Measurements from ENCODE around the gene ELOVL5.

The ELOVL5 gene

DNA sequence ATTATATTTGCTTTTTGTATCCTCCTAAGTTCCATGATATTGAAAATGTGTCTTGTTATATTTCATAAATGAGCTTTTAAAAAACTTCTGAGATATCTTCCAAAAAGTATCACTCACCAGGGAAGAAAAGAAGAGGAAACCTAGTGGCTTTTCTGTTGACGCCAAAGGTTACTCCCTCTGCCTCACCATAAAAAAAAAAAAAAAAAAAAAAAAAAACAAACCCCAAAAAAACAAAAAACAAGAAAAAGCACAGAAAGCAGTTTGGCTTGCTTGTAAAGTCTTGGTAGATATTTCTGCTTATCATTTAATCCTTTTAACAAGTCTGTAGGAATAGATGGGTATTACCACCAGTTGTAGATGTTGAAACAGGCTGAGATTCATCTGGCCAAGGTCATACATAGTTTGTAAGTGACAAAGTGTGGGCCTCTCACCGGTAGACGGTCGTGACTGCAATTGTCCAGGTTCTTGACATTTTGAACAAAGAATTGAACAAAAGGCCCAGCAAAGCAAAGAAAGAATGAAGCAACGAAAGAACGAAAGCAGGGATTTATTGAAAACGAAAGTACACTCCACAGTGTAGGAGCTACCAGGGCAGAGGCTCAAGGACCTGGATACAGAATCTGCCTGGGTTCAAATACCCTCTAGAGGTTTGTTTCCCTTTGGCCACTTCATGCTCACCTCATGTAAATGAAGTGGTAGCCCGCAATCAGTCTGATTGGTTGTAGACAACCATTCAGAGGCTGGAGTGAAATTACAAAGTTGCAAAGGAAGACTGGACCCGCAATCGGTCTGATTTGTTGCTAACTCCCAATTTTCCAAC lies 11.6 kb upstream of the ELOVL5 start:
- ChIA-PET POLR2A (interaction anchor here (1.4 to 2.6 kb wide), 4 partner anchors 12 to 34 kb away, joined by 4 to 23 read pairs (median 6); partner anchors contain the start of gene ELOVL5), CTCF (interaction anchor here (0.7 to 1.5 kb wide), 3 partner anchors 9 to 410 kb away, joined by 3 read pairs; no protein-coding TSS in a partner anchor)
- no peak for DNase-seq (ENCODE audit: extremely low spot score)
- TF ChIP-seq NFRKB (IDR thresholded peaks at IDR 0.05) (no peak), FOXK2 (IDR thresholded peaks at IDR 0.05) (no peak), SUZ12 (IDR thresholded peaks at IDR 0.05) (no peak), ELF4 (IDR thresholded peaks at IDR 0.05) (no peak), LEF1 (IDR thresholded peaks at IDR 0.05; ENCODE audit: borderline replicate concordance) (no peak), TARDBP (IDR thresholded peaks at IDR 0.05) (no peak), FOXM1 (IDR thresholded peaks at IDR 0.05; ENCODE audit: borderline replicate concordance) (no peak), HDGF (IDR thresholded peaks at IDR 0.05; ENCODE audit: borderline replicate concordance) (no peak)

DNA sequence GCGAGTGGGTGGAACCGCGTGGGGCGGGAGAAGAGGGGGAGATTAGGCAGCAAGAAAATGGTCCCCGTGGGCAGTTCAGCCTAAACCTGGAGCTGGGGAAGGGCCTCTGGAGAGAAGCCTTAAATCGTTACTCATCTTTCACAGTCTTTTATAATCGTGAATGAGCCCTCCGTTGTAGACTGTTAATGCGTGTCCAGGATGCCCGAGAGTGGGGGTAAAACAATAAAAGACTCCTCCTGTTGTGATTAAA lies 11.0 kb upstream of the ELOVL5 start:
- ChIA-PET CTCF (interaction anchor here (0.7 to 1.5 kb wide), 3 partner anchors 9 to 411 kb away, joined by 3 read pairs; no protein-coding TSS in a partner anchor), POLR2A (interaction anchor here (1.0 to 2.6 kb wide), 5 partner anchors 11 to 35 kb away, joined by 3 to 23 read pairs (median 5); partner anchors contain the start of gene ELOVL5)
- no peak for DNase-seq (ENCODE audit: extremely low spot score)
- TF ChIP-seq FOXM1 (IDR thresholded peaks at IDR 0.05; ENCODE audit: borderline replicate concordance) (no peak), SP1 (IDR thresholded peaks at IDR 0.05) (no peak), L3MBTL2 (conservative IDR thresholded peaks at IDR 0.05) (peak; percentile 31; the same call in 1 of the 2 replicates), TARDBP (IDR thresholded peaks at IDR 0.05) (no peak), ELF4 (IDR thresholded peaks at IDR 0.05) (0 out of 2 replicates have a peak, but pooled peaks have one; percentile 24)

DNA sequence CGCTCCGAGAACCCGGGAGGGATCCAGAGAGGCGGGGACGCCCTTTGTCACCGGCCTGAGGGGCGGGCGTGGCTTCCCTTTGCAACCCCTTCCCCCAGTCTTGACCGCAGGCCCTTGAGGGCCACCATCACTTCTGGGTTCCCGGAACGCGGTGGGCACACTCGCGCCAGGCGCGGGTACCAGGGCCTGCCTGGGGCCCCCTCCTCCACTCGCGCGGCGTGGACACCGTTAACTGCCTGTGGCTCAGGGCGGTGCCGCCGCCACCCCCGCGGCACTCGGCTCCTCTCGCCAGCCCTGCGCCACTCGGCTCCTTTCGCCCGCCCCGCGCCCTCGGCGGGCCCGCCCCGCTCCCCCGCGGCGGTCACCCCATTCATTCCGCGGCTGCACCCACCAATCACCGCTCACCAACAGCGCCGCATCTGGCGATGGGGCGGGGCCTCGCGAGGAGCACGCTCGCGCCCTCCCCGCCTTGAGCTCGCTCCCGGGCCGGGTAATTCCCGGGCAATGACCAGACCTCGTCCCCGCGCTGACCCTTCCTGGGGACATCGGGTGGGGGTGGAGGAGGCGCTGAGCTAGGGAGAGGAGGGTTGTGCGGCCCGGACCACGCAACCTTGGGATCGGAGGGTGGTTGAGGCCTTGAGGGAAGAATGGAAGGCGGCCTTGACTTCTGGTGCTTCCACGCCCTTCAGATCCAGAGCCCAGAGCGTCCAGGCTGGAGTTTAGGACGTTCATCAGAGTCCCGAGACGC lies 10.5 kb upstream of the ELOVL5 start:
- TF ChIP-seq TARDBP (IDR thresholded peaks at IDR 0.05) (peak; percentile 70; the same call in 1 of the 2 replicates), SUZ12 (IDR thresholded peaks at IDR 0.05) (no peak), L3MBTL2 (conservative IDR thresholded peaks at IDR 0.05) (peak; percentile 73)
- TF ChIP-seq, protein P1, sequence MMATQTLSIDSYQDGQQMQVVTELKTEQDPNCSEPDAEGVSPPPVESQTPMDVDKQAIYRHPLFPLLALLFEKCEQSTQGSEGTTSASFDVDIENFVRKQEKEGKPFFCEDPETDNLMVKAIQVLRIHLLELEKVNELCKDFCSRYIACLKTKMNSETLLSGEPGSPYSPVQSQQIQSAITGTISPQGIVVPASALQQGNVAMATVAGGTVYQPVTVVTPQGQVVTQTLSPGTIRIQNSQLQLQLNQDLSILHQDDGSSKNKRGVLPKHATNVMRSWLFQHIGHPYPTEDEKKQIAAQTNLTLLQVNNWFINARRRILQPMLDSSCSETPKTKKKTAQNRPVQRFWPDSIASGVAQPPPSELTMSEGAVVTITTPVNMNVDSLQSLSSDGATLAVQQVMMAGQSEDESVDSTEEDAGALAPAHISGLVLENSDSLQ (IDR thresholded peaks at IDR 0.05), result peak; percentile 30; the same call in 1 of the 2 replicates
- POLR2A ChIA-PET, result interaction anchor here (0.6 to 2.6 kb wide), 6 partner anchors 11 to 35 kb away, joined by 3 to 23 read pairs (median 4); partner anchors contain the start of gene ELOVL5
- peak; percentile 92 for DNase-seq (ENCODE audit: extremely low spot score)
- CTCF ChIA-PET, result interaction anchor here (0.7 to 1.5 kb wide), 3 partner anchors 10 to 411 kb away, joined by 3 read pairs; no protein-coding TSS in a partner anchor

DNA sequence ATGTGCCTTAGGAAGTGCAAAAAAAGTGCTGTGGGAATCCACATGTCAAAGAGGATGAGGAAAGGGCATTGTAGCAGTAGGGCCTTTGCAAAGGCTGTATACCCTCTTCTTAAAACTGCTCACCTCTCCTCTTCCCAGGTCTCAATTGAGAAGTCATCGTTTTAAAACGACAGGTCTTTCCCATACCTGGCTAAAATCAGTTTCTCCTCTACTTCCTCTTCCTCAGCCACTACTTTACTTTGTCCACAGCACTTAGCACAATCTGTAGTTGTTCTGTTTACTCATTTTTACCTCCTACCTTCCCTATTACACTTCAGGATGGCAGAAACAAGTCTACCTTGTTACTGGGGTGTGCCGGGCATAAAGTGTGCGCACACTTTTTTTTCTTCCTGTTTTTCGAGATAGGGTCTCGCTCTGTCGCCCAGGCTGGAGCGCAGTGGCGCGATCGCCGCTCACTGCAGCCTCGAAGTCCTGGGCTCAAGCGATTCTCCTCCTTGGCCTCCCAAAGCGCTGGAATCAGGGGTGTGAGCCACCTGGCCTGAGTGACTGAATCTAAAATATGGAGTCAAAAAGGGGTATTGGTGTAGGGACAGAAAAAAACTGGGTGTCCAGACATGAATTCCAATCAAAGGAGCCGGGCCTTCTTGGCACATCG lies 9.8 kb upstream of the ELOVL5 start:
- CTCF ChIA-PET, result no interaction called here
- POLR2A ChIA-PET, result interaction anchor here (0.6 to 2.6 kb wide), 6 partner anchors 10 to 36 kb away, joined by 3 to 23 read pairs (median 4); partner anchors contain the start of gene ELOVL5

DNA sequence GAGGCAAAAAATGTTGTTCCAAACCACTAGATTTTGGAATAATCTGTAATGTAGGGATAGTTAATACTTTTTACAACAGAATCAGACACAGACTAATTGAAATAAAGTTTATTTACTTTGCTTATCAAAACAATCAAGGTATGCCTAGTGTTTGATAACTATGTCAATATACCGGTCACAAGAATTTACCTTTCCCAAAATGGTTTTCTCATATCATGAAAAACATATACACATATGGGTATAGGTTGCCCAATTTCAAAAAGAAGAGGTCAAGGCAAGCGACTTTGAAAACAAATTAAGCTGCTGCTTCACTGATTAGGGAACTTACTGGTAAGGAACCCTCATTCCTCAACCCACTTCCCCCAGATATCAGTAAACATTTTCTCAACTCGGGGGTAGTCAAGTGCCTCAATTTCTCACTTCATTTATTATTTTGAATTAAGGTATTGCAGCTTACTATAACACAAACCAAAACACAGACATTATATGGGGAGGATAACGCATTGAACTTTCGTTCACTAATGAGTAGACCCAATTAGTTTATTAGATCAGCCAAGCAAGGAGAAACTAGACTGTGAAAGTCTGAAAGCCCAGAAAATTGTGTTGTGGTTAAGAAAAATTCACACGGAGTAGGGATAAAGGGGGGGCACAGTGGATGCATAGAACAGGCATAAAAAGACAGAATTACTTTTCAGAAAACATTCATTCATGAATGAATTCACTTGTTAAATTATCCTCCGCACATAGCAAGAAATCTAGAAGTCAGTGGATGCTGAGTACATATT lies 9.0 kb upstream of the ELOVL5 start:
- DNase-seq (ENCODE audit: extremely low spot score), result no peak
- TF ChIP-seq ZNF384 (IDR thresholded peaks at IDR 0.05) (no peak), L3MBTL2 (conservative IDR thresholded peaks at IDR 0.05) (no peak), HDGF (IDR thresholded peaks at IDR 0.05; ENCODE audit: borderline replicate concordance) (no peak), ARNT (IDR thresholded peaks at IDR 0.05) (no peak), SUZ12 (IDR thresholded peaks at IDR 0.05) (no peak)
- TF ChIP-seq, protein P1 (IDR thresholded peaks at IDR 0.05), result no peak
- ChIA-PET CTCF (interaction anchor here (0.5 to 0.6 kb wide), 2 partner anchors 8 to 1726 kb away, joined by 3 read pairs; no protein-coding TSS in a partner anchor), POLR2A (interaction anchor here (1.3 kb wide), 1 partner anchor 16 kb away, joined by 3 read pairs; no protein-coding TSS in a partner anchor)

More for the DNA sequence above, 9.8 kb upstream of the ELOVL5 start:
- no peak for DNase-seq (ENCODE audit: extremely low spot score)
- TF ChIP-seq BHLHE40 (IDR thresholded peaks at IDR 0.05; ENCODE audit: borderline replicate concordance) (no peak), LEF1 (IDR thresholded peaks at IDR 0.05; ENCODE audit: borderline replicate concordance) (no peak), L3MBTL2 (conservative IDR thresholded peaks at IDR 0.05) (peak; percentile 35), HDGF (IDR thresholded peaks at IDR 0.05; ENCODE audit: borderline replicate concordance) (no peak), FOXK2 (IDR thresholded peaks at IDR 0.05) (no peak), SUZ12 (IDR thresholded peaks at IDR 0.05) (no peak), CTBP1 (IDR thresholded peaks at IDR 0.05; ENCODE audit: borderline replicate concordance) (no peak), FOXA1 (IDR thresholded peaks at IDR 0.05) (no peak)

DNA sequence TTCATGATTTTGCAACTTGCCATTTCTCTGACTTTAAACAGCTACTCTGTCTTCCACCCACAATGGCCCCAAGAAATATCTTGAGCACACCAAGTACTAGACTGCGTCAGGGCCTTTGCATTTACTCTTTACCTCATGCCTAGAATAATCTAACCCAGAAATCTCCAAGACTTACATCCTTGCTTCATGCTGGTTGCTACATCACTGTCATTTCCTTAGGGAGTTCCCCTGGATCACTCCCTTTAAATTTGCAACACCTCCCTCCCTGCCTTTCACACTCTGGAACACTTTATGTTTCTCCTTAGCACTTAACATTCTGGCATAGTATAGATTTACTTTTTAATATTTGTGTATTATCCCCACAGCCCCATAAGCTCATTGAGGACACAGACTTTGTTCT lies 4.9 kb upstream of the ELOVL5 start:
- ChIA-PET CTCF (no interaction called here), POLR2A (no interaction called here)
- TF ChIP-seq FOXM1 (IDR thresholded peaks at IDR 0.05; ENCODE audit: borderline replicate concordance) (no peak), NFRKB (IDR thresholded peaks at IDR 0.05) (no peak), FOXA1 (IDR thresholded peaks at IDR 0.05) (no peak), ARNT (IDR thresholded peaks at IDR 0.05) (no peak), SP1 (IDR thresholded peaks at IDR 0.05) (no peak), ZNF384 (IDR thresholded peaks at IDR 0.05) (no peak), ELF4 (IDR thresholded peaks at IDR 0.05) (no peak), FOXK2 (IDR thresholded peaks at IDR 0.05) (no peak), SUZ12 (IDR thresholded peaks at IDR 0.05) (no peak), LEF1 (IDR thresholded peaks at IDR 0.05; ENCODE audit: borderline replicate concordance) (no peak), L3MBTL2 (conservative IDR thresholded peaks at IDR 0.05) (no peak), TARDBP (IDR thresholded peaks at IDR 0.05) (no peak), HDGF (IDR thresholded peaks at IDR 0.05; ENCODE audit: borderline replicate concordance) (no peak), CTBP1 (IDR thresholded peaks at IDR 0.05; ENCODE audit: borderline replicate concordance) (no peak), BHLHE40 (IDR thresholded peaks at IDR 0.05; ENCODE audit: borderline replicate concordance) (no peak)
- TF ChIP-seq, protein P1 (IDR thresholded peaks at IDR 0.05), result no peak
- no peak for DNase-seq (ENCODE audit: extremely low spot score)

Measured in HEK293T (cell line).